Thoracic aorta (tissue), 2 donors: ENCODE measurements around the gene ESPN. TPM values are rescaled to one million over a fixed set of nuclear protein-coding genes. Genes with fewer than 3 reads are reported as not detected.

Source experiments
- ATAC-seq: fragments of 150-250 bp; one replicate; pipeline ENCODE4 v1.8.0; 2017; ENCODE audit warnings: low read depth; ENCODE audit not compliant: insufficient number of reproducible peaks, low FRiP score
- DNase-seq: peaks from one replicate; pipeline ENCODE4 v3.0.0-alpha.2; 2020; ENCODE audit warnings: low spot score
- H3K27ac ChIP-seq, 2 donors: fragments of 200-600 bp; sonication (generic); 1 replicate in 1 of 2; 2 replicates in 1 of 2; pipeline ENCODE4 v1.5.1; 2016; ENCODE audit warnings: mild to moderate bottlenecking in 2 of 2, moderate library complexity in 2 of 2
- H3K27me3 ChIP-seq: fragments of 200-600 bp; sonication (generic); replicated peaks from 2 replicates; pipeline ENCODE4 v1.6.0; 2016; ENCODE audit warnings: mild to moderate bottlenecking; ENCODE audit not compliant: insufficient read depth
- H3K36me3 ChIP-seq: fragments of 200-600 bp; sonication (generic); one replicate; pipeline ENCODE4 v1.5.1; 2016
- H3K4me1 ChIP-seq, 2 donors: fragments of 200-600 bp; sonication (generic); 1 replicate in 1 of 2; 2 replicates in 1 of 2; pipeline versions ENCODE4 v1.5.1 to v1.6.0; 2016; ENCODE audit warnings: low read depth in 2 of 2, mild to moderate bottlenecking in 1 of 2; ENCODE audit not compliant: control insufficient read depth in 1 of 2
- H3K4me3 ChIP-seq: fragments of 200-600 bp; sonication (generic); 2 replicates; pipeline ENCODE4 v1.5.1; 2016; ENCODE audit warnings: mild to moderate bottlenecking
- H3K9me3 ChIP-seq: fragments of 200-600 bp; sonication (generic); 2 replicates; pipeline ENCODE4 v1.5.1; 2016
- CTCF ChIP-seq: fragments of 200-600 bp; sonication (generic); IDR thresholded peaks from one replicate; pipeline ENCODE4 v1.5.1; 2019; ENCODE audit warnings: antibody characterized with exemption
- total RNA-seq, 2 donors: library from RNA; depleted of rRNA; stranded (reverse); fragments of >200 nt; gene quantifications; one replicate each; pipeline versions ENCODE4 v1.1.0 to v1.2.3, GENCODE V29; 2016

ESPN gene
- total RNA-seq, 2 donors from 2014 or later: not detected

- Histone ChIP-seq H3K4me1 (peaks cover 9 to 17% of the 10 kb centered on the region in 2 donors), H3K27ac (no peak overlapping the region), H3K36me3 (no peaks in the 10 kb centered on the region), H3K4me3 (peak overlapping the region; percentile 53), H3K27me3 (no peaks in the 10 kb centered on the region), H3K9me3 (no peaks in the 10 kb centered on the region)
- no peak for TF ChIP-seq CTCF
- ATAC-seq (no peak), DNase-seq (no peak)
Observed at GRCh38 chr1:6484826-6485167, 60.2 kb downstream of the ESPN start.

GRCh38 chr1:6485168-6486101 is 60.9 kb downstream of the ESPN start:
- Histone ChIP-seq H3K27me3 (no peaks in the 10 kb centered on the region), H3K4me3 (peak overlapping the region; percentile 53), H3K9me3 (no peaks in the 10 kb centered on the region), H3K4me1 (peaks cover 12 to 23% of the 10 kb centered on the region in 2 donors), H3K36me3 (no peaks in the 10 kb centered on the region), H3K27ac (no peak overlapping the region)
- DNase-seq (no peak), ATAC-seq (no peak)
- TF ChIP-seq CTCF: no peak

GRCh38 chr1:6486433-6487011 is 61.9 kb downstream of the ESPN start:
- Histone ChIP-seq H3K27ac (no peak overlapping the region), H3K4me3 (peak overlapping the region; percentile 53), H3K9me3 (no peaks in the 10 kb centered on the region), H3K36me3 (no peaks in the 10 kb centered on the region), H3K4me1 (peaks cover 12 to 32% of the 10 kb centered on the region in 2 donors), H3K27me3 (no peaks in the 10 kb centered on the region)
- DNase-seq: peak; percentile 69
- ATAC-seq: no peak
- peak; percentile 87 for TF ChIP-seq CTCF

- Histone ChIP-seq H3K36me3 (no peaks in the 10 kb centered on the region), H3K9me3 (no peaks in the 10 kb centered on the region), H3K4me3 (no peak overlapping the region), H3K27me3 (no peaks in the 10 kb centered on the region), H3K27ac (no peak overlapping the region), H3K4me1 (peaks cover 12 to 32% of the 10 kb centered on the region in 2 donors)
- no peak for ATAC-seq
- no peak for TF ChIP-seq CTCF
- no peak for DNase-seq
Observed at GRCh38 chr1:6487804-6488484, 63.4 kb downstream of the ESPN start.
